Esophagus muscularis mucosa (tissue), 4 donors: ENCODE data around the gene CFL1.

Experiments used
- EP300 ChIP-seq: sonication (generic); formaldehyde crosslinking; IDR thresholded peaks from one replicate; pipeline ENCODE4 v1.6.1; 2017; ENCODE audit warnings: antibody characterized with exemption
- POLR2A ChIP-seq: fragments of 450-650 bp; IDR thresholded peaks from one replicate; pipeline ENCODE4 v1.6.1; 2017; ENCODE audit warnings: antibody characterized with exemption, moderate library complexity, mild to moderate bottlenecking, low read depth
- POLR2AphosphoS5 ChIP-seq, 2 donors: sonication (generic); formaldehyde crosslinking; IDR thresholded peaks; one replicate each; pipeline ENCODE4 v1.6.1; 2017; ENCODE audit warnings: antibody characterized with exemption in 2 of 2
- TF ChIP-seq, protein P1 (sequence below), 3 experiments: fragments of 200-600 bp in 2 of 3; fragments of 450-650 bp in 1 of 3; sonication (generic) in 2 of 3; IDR thresholded peaks; one replicate each; pipeline ENCODE4 v1.5.1; 2017 to 2019; ENCODE audit warnings: antibody characterized with exemption in 3 of 3, mild to moderate bottlenecking in 2 of 3, moderate library complexity in 1 of 3

DNA sequence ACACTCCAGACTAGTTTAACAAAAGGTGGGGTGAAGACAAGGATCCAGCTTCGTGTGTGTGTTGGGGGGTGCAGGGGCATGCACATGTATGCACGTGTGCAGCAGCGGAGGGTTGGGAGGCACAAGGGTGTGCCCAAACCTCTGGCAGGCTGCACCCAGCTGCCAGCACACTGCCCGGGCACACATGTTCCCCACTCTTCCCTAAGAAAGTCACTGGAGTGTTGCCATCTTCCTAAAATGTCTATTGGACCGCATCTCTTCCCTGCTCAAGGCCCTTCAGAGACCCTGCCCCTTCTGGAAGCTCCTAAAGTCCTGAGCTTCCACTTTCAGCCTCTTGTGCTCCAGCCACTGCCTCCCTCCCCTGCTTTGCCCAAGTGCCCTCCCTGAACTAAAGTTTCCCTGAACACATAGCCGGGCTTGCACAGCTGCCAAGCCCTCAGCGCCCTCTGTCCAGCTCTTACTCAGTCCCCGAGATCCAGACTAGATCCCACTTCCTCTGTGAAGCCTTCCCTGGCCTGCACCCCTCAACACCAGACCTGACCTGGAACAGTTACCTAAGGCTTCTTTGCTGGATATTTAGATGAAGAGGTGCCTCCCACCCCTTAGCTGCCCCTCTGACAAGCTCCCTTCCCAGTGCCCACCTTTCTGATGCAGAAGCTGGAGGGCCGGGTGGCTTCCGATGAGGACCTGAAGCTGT, 6.0 kb downstream of the CFL1 start:
- TF ChIP-seq, protein P1, sequence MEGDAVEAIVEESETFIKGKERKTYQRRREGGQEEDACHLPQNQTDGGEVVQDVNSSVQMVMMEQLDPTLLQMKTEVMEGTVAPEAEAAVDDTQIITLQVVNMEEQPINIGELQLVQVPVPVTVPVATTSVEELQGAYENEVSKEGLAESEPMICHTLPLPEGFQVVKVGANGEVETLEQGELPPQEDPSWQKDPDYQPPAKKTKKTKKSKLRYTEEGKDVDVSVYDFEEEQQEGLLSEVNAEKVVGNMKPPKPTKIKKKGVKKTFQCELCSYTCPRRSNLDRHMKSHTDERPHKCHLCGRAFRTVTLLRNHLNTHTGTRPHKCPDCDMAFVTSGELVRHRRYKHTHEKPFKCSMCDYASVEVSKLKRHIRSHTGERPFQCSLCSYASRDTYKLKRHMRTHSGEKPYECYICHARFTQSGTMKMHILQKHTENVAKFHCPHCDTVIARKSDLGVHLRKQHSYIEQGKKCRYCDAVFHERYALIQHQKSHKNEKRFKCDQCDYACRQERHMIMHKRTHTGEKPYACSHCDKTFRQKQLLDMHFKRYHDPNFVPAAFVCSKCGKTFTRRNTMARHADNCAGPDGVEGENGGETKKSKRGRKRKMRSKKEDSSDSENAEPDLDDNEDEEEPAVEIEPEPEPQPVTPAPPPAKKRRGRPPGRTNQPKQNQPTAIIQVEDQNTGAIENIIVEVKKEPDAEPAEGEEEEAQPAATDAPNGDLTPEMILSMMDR (IDR thresholded peaks at IDR 0.05): no peak
- TF ChIP-seq POLR2A (no peak), POLR2AphosphoS5 (IDR thresholded peaks at IDR 0.05) (no peak), EP300 (no peak)
